ENCODE data around the gene RAI14.

Gene RAI14

GRCh38 chr5:34831303-34831702 is 175.2 kb downstream of the RAI14 start:
- no peak for DNase-seq

GRCh38 chr5:34832568-34832967 is 176.4 kb downstream of the RAI14 start:
- no peak for DNase-seq

- DNase-seq = no peak
These were observed 177.0 kb downstream of the RAI14 start for GRCh38 chr5:34833090-34833489.

GRCh38 chr5:34833976-34834793 is 178.1 kb downstream of the RAI14 start:
- no peak for DNase-seq

- no peak for DNase-seq
These were observed 178.6 kb downstream of the RAI14 start for GRCh38 chr5:34834794-34835089.

- DNase-seq = no peak
These were observed 179.5 kb downstream of the RAI14 start for GRCh38 chr5:34835664-34836063.

GRCh38 chr5:34838785-34839714 is 182.9 kb downstream of the RAI14 start, which contains the start of gene TTC23L:
Gene TTC23L (plus strand): TSS chr5:34839164. CDS start chr5:34840672, 1,508 bp downstream.
- peak; percentile 61 to 80 for DNase-seq

- no peak for DNase-seq
These were observed 185.7 kb downstream of the RAI14 start for GRCh38 chr5:34841816-34842215.

- no peak for DNase-seq
These were observed 186.4 kb downstream of the RAI14 start for GRCh38 chr5:34842554-34842953.

GRCh38 chr5:34843497-34843896 is 187.4 kb downstream of the RAI14 start:
- no peak for DNase-seq

- DNase-seq = no peak
These were observed 188.0 kb downstream of the RAI14 start for GRCh38 chr5:34844106-34844505.

GRCh38 chr5:34844999-34845398 is 188.9 kb downstream of the RAI14 start:
- DNase-seq = no peak

- DNase-seq = no peak
These were observed 190.9 kb downstream of the RAI14 start for GRCh38 chr5:34847056-34847455.

GRCh38 chr5:34847552-34847951 is 191.4 kb downstream of the RAI14 start:
- no peak for DNase-seq

- DNase-seq = no peak
These were observed 192.1 kb downstream of the RAI14 start for GRCh38 chr5:34848230-34848629.

GRCh38 chr5:34849253-34849652 is 193.1 kb downstream of the RAI14 start:
- DNase-seq = no peak

- no peak for DNase-seq
These were observed 198.5 kb downstream of the RAI14 start for GRCh38 chr5:34854459-34855174.

GRCh38 chr5:34857161-34857560 is 201.0 kb downstream of the RAI14 start:
- no peak for DNase-seq

GRCh38 chr5:34857894-34858293 is 201.8 kb downstream of the RAI14 start:
- DNase-seq = no peak

GRCh38 chr5:34858790-34859189 is 202.7 kb downstream of the RAI14 start:
- no peak for DNase-seq

GRCh38 chr5:34859253-34859652 is 203.1 kb downstream of the RAI14 start:
- no peak for DNase-seq

- no peak for DNase-seq
These were observed 207.8 kb downstream of the RAI14 start for GRCh38 chr5:34863946-34864345.

- no peak for DNase-seq
These were observed 209.0 kb downstream of the RAI14 start for GRCh38 chr5:34865091-34865490.

Measured in inflammatory macrophage (primary cell).